Activated T-helper 2 cell treated with anti-CD3 and anti-CD28 coated beads, Interferon-gamma antibody, Interleukin-2, Interleukin-4, amounts not matched to agents 10 μg/mL and 5 μg/mL and 100 μg/mL, durations not matched to agents 14 hours and 24 hours and 36 hours (primary cell): ENCODE measurements around the gene MAPK1IP1L. TPM values are rescaled to one million over a fixed set of nuclear protein-coding genes. Genes with fewer than 3 reads are reported as not detected.

Experiments
- DNase-seq: peaks from one replicate; pipeline ENCODE4 v3.0.0; 2021; ENCODE audit warnings: low spot score
- H3K27ac Mint-ChIP-seq: one replicate; pipeline ENCODE4 v1.8.0; 2021; ENCODE audit warnings: mixed read lengths
- H3K27me3 Mint-ChIP-seq: one replicate; pipeline ENCODE4 v1.8.0; 2021; ENCODE audit warnings: low read depth, mixed read lengths
- H3K36me3 Mint-ChIP-seq: one replicate; pipeline ENCODE4 v1.8.0; 2021; ENCODE audit warnings: low read depth, mixed read lengths
- H3K4me1 Mint-ChIP-seq: one replicate; pipeline ENCODE4 v1.8.0; 2021; ENCODE audit warnings: low read depth, mixed read lengths
- H3K4me3 Mint-ChIP-seq: one replicate; pipeline ENCODE4 v1.8.0; 2021; ENCODE audit warnings: low read depth, mild to moderate bottlenecking, moderate library complexity, mixed read lengths
- H3K9me3 Mint-ChIP-seq: one replicate; pipeline ENCODE4 v1.8.0; 2021; ENCODE audit warnings: mixed read lengths
- intact Hi-C: fragments of 100-400 bp; cut with micrococcal nuclease; formaldehyde crosslinking; loops from one replicate; pipeline ENCODE4 v1.15.1; 2023
- total RNA-seq: library from RNA; stranded (reverse); gene quantifications from 2 replicates; pipeline ENCODE4 v1.2.3, GENCODE V29; 2022

MAPK1IP1L gene
- total RNA-seq, 1 donor from 2014 or later: 148 TPM

GRCh38 chr14:55038708-55039107, 12.7 kb upstream of the MAPK1IP1L start:
- Mint-ChIP-seq H3K4me1 (peaks cover 3% of the 10 kb centered on the region), H3K36me3 (peaks cover 72% of the 10 kb centered on the region), H3K27me3 (no peaks in the 10 kb centered on the region), H3K4me3 (no peak overlapping the region), H3K9me3 (peaks cover 5% of the 10 kb centered on the region), H3K27ac (no peak overlapping the region)
- no peak for DNase-seq
- intact Hi-C loops: no loop called here

GRCh38 chr14:55043528-55043927, 7.9 kb upstream of the MAPK1IP1L start:
- H3K27ac Mint-ChIP-seq: no peak overlapping the region
- no peaks in the 10 kb centered on the region for H3K27me3 Mint-ChIP-seq
- peaks cover 8% of the 10 kb centered on the region for H3K4me1 Mint-ChIP-seq
- H3K9me3 Mint-ChIP-seq: no peaks in the 10 kb centered on the region
- no peak overlapping the region for H3K4me3 Mint-ChIP-seq
- H3K36me3 Mint-ChIP-seq: peaks cover 43% of the 10 kb centered on the region
- DNase-seq: no peak
- intact Hi-C loops: no loop called here

GRCh38 chr14:55045087-55045486, 6.4 kb upstream of the MAPK1IP1L start:
- Mint-ChIP-seq H3K4me1 (peaks cover 6% of the 10 kb centered on the region), H3K36me3 (peaks cover 28% of the 10 kb centered on the region), H3K9me3 (no peaks in the 10 kb centered on the region), H3K27ac (no peak overlapping the region), H3K4me3 (no peak overlapping the region), H3K27me3 (no peaks in the 10 kb centered on the region)
- intact Hi-C loops: no loop called here
- DNase-seq: no peak

GRCh38 chr14:55047301-55048053, 4.0 kb upstream of the MAPK1IP1L start:
- DNase-seq: no peak
- no peak overlapping the region for H3K4me3 Mint-ChIP-seq
- no peaks in the 10 kb centered on the region for H3K27me3 Mint-ChIP-seq
- H3K27ac Mint-ChIP-seq: no peak overlapping the region
- H3K9me3 Mint-ChIP-seq: no peaks in the 10 kb centered on the region
- peaks cover 16% of the 10 kb centered on the region for H3K4me1 Mint-ChIP-seq
- H3K36me3 Mint-ChIP-seq: peaks cover 26% of the 10 kb centered on the region
- intact Hi-C loops: no loop called here

GRCh38 chr14:55048900-55049436, 2.5 kb upstream of the MAPK1IP1L start:
- DNase-seq: no peak
- intact Hi-C loops: no loop called here
- Mint-ChIP-seq H3K27ac (no peak overlapping the region), H3K4me1 (peaks cover 29% of the 10 kb centered on the region), H3K4me3 (no peak overlapping the region), H3K36me3 (peaks cover 26% of the 10 kb centered on the region), H3K27me3 (no peaks in the 10 kb centered on the region), H3K9me3 (no peaks in the 10 kb centered on the region)

- H3K4me1 Mint-ChIP-seq: peaks cover 35% of the 10 kb centered on the region
Observed at GRCh38 chr14:55051165-55051422, 353 bp upstream of the MAPK1IP1L start.

GRCh38 chr14:55052269-55052930, 953 bp downstream of the MAPK1IP1L start:
- H3K9me3 Mint-ChIP-seq: no peaks in the 10 kb centered on the region
- intact Hi-C loops: loop anchor here (5.0 kb wide), 1 partner anchor 150 kb away; the partner anchor contains the start of gene GCH1
- H3K4me1 Mint-ChIP-seq: peaks cover 34% of the 10 kb centered on the region
- peak overlapping the region; percentile 92 for H3K27ac Mint-ChIP-seq
- DNase-seq: no peak
- no peaks in the 10 kb centered on the region for H3K27me3 Mint-ChIP-seq
- H3K36me3 Mint-ChIP-seq: peaks cover 33% of the 10 kb centered on the region
- peak overlapping the region; percentile 86 for H3K4me3 Mint-ChIP-seq

More at GRCh38 chr14:55051165-55051422, 353 bp upstream of the MAPK1IP1L start:
- Mint-ChIP-seq H3K27me3 (no peaks in the 10 kb centered on the region), H3K4me3 (peak overlapping the region; percentile 86), H3K9me3 (no peaks in the 10 kb centered on the region), H3K27ac (peak overlapping the region; percentile 92), H3K36me3 (peaks cover 30% of the 10 kb centered on the region)
- no peak for DNase-seq
- intact Hi-C loops: loop anchor here (1.0 to 5.0 kb wide), 2 partner anchors 24 to 149 kb away; partner anchors contain the start of genes GCH1, SOCS4 and WDHD1

- Mint-ChIP-seq H3K36me3 (peaks cover 37% of the 10 kb centered on the region), H3K9me3 (no peaks in the 10 kb centered on the region), H3K27me3 (no peaks in the 10 kb centered on the region), H3K27ac (peak overlapping the region; percentile 92), H3K4me1 (peaks cover 34% of the 10 kb centered on the region), H3K4me3 (peak overlapping the region; percentile 86)
- intact Hi-C loops: loop anchor here (5.0 kb wide), 1 partner anchor 151 kb away; the partner anchor contains the start of gene GCH1
- no peak for DNase-seq
Observed at GRCh38 chr14:55053018-55053417, 1.6 kb downstream of the MAPK1IP1L start.

- no peaks in the 10 kb centered on the region for H3K9me3 Mint-ChIP-seq
- H3K4me3 Mint-ChIP-seq: peak overlapping the region; percentile 86
- peak overlapping the region; percentile 62 for H3K27ac Mint-ChIP-seq
- H3K4me1 Mint-ChIP-seq: peaks cover 38% of the 10 kb centered on the region
- H3K27me3 Mint-ChIP-seq: no peaks in the 10 kb centered on the region
- H3K36me3 Mint-ChIP-seq: peaks cover 41% of the 10 kb centered on the region
- intact Hi-C loops: loop anchor here (5.0 kb wide), 1 partner anchor 151 kb away; the partner anchor contains the start of gene GCH1
- DNase-seq: no peak
Observed at GRCh38 chr14:55053500-55053899, 2.1 kb downstream of the MAPK1IP1L start.

GRCh38 chr14:55054098-55054497, 2.7 kb downstream of the MAPK1IP1L start:
- H3K4me3 Mint-ChIP-seq: peak overlapping the region; percentile 37

GRCh38 chr14:55057919-55058318, 6.5 kb downstream of the MAPK1IP1L start:
- intact Hi-C loops: no loop called here
- Mint-ChIP-seq H3K27me3 (no peaks in the 10 kb centered on the region), H3K4me3 (no peak overlapping the region), H3K4me1 (peaks cover 28% of the 10 kb centered on the region), H3K36me3 (peaks cover 65% of the 10 kb centered on the region), H3K27ac (no peak overlapping the region), H3K9me3 (no peaks in the 10 kb centered on the region)
- DNase-seq: no peak

More at GRCh38 chr14:55054098-55054497, 2.7 kb downstream of the MAPK1IP1L start:
- Mint-ChIP-seq H3K9me3 (no peaks in the 10 kb centered on the region), H3K27ac (no peak overlapping the region), H3K4me1 (peaks cover 38% of the 10 kb centered on the region), H3K27me3 (no peaks in the 10 kb centered on the region), H3K36me3 (peaks cover 41% of the 10 kb centered on the region)
- intact Hi-C loops: loop anchor here (5.0 kb wide), 1 partner anchor 152 kb away; the partner anchor contains the start of gene GCH1
- DNase-seq: no peak

GRCh38 chr14:55059333-55059732, 7.9 kb downstream of the MAPK1IP1L start:
- Mint-ChIP-seq H3K27ac (no peak overlapping the region), H3K4me3 (no peak overlapping the region), H3K36me3 (peaks cover 65% of the 10 kb centered on the region), H3K27me3 (no peaks in the 10 kb centered on the region), H3K4me1 (peaks cover 17% of the 10 kb centered on the region), H3K9me3 (no peaks in the 10 kb centered on the region)
- intact Hi-C loops: no loop called here
- DNase-seq: no peak
